AG10803 (cell line): ENCODE measurements around the gene CES1.
"Not testable (repeated sequence)": the region's sequence is repeated elsewhere in the genome, so short reads cannot be mapped to it uniquely, and the experiment has no call there.

Experiments used
- DNase-seq: peaks from one replicate; pipeline ENCODE4 v3.0.0; 2010; ENCODE audit warnings: low read depth
- H3K4me3 ChIP-seq: 2 replicates; pipeline ENCODE4 v1.5.1; 2011; ENCODE audit warnings: mild to moderate bottlenecking, low read length, control low read depth
- CTCF ChIP-seq: conservative IDR thresholded peaks from 2 replicates; pipeline ENCODE4 v1.5.1; 2011; ENCODE audit warnings: mild to moderate bottlenecking, low read length, control low read depth, inconsistent platforms

CES1 gene

GRCh38 chr16:55822280-55822810, 10.6 kb downstream of the CES1 start:
- DNase-seq = no peak
- H3K4me3 ChIP-seq = no peak overlapping the region
- TF ChIP-seq CTCF = no peak

GRCh38 chr16:55821210-55821609, 11.7 kb downstream of the CES1 start:
- no peak for TF ChIP-seq CTCF
- H3K4me3 ChIP-seq = no peak overlapping the region
- DNase-seq = no peak

- no peak for TF ChIP-seq CTCF
- no peak for DNase-seq
- no peak overlapping the region for H3K4me3 ChIP-seq
Measured at GRCh38 chr16:55820615-55821014, 12.3 kb downstream of the CES1 start.

GRCh38 chr16:55817236-55817912, 15.5 kb downstream of the CES1 start:
- DNase-seq = no peak
- no peak overlapping the region for H3K4me3 ChIP-seq
- no peak for TF ChIP-seq CTCF

- DNase-seq, H3K4me3 ChIP-seq: not testable (repeated sequence)
Measured at GRCh38 chr16:55816222-55816621, 16.7 kb downstream of the CES1 start.

GRCh38 chr16:55815320-55815719, 17.6 kb downstream of the CES1 start:
- no peak overlapping the region for H3K4me3 ChIP-seq
- TF ChIP-seq CTCF = no peak
- DNase-seq = no peak

GRCh38 chr16:55814174-55814573, 18.7 kb downstream of the CES1 start:
- DNase-seq, H3K4me3 ChIP-seq: not testable (repeated sequence)

GRCh38 chr16:55813730-55814129, 19.2 kb downstream of the CES1 start:
- H3K4me3 ChIP-seq = not testable (repeated sequence)

GRCh38 chr16:55812951-55813350, 19.9 kb downstream of the CES1 start:
- no peak for TF ChIP-seq CTCF
- H3K4me3 ChIP-seq = no peak overlapping the region
- no peak for DNase-seq

More at GRCh38 chr16:55813730-55814129, 19.2 kb downstream of the CES1 start:
- DNase-seq = not testable (repeated sequence)
